Neural cell (in vitro differentiated cells): ENCODE results near the gene JMJD1C. TPM values are rescaled to one million over a fixed set of nuclear protein-coding genes. Genes with fewer than 3 reads are reported as not detected.

ENCODE experiments used
- H2AFZ ChIP-seq: fragments of 200-600, 300-800 bp; sonication (generic), shearing (Covaris generic); 2 replicates; pipeline ENCODE4 v1.6.0; 2014; ENCODE audit warnings: low read depth, mild to moderate bottlenecking, antibody characterized with exemption, low read length, moderate library complexity
- H3F3A ChIP-seq: fragments of 200-600 bp; shearing (Covaris generic); 2 replicates; pipeline ENCODE4 v1.6.1; 2016; ENCODE audit warnings: mild to moderate bottlenecking, moderate library complexity, mixed read lengths, antibody characterized with exemption, low read length; ENCODE audit not compliant: insufficient read depth, poor library complexity, severe bottlenecking
- H3K27ac ChIP-seq: fragments of 200-600, 300-800 bp; sonication (generic), shearing (Covaris generic); 2 replicates; pipeline ENCODE4 v1.5.1; 2014; ENCODE audit warnings: mild to moderate bottlenecking, low read length, moderate library complexity
- H3K27me3 ChIP-seq: fragments of 300-800, 200-600 bp; sonication (generic), shearing (Covaris generic); 2 replicates; pipeline ENCODE4 v1.6.0; 2014; ENCODE audit warnings: mild to moderate bottlenecking, low read depth, low read length, moderate library complexity; ENCODE audit not compliant: insufficient read depth
- H3K36me3 ChIP-seq: fragments of 300-800, 200-600 bp; sonication (generic), shearing (Covaris generic); 2 replicates; pipeline ENCODE4 v1.5.1; 2014; ENCODE audit warnings: mild to moderate bottlenecking, antibody characterized with exemption, low read length, moderate library complexity; ENCODE audit not compliant: insufficient read depth
- H3K4me2 ChIP-seq: fragments of 300-800, 200-600 bp; sonication (generic), shearing (Covaris generic); 2 replicates; pipeline ENCODE4 v1.6.0; 2014; ENCODE audit warnings: mild to moderate bottlenecking, low read length
- H3K4me3 ChIP-seq: fragments of 300-800, 200-600 bp; sonication (generic), shearing (Covaris generic); 2 replicates; pipeline ENCODE4 v1.5.1; 2014; ENCODE audit warnings: mild to moderate bottlenecking, low read length, moderate library complexity
- H3K79me2 ChIP-seq: fragments of 200-600 bp; shearing (Covaris generic); replicated peaks from 2 replicates; pipeline ENCODE4 v1.6.0; 2014; ENCODE audit warnings: mild to moderate bottlenecking, low read length, moderate library complexity; ENCODE audit not compliant: insufficient read depth
- H3K9ac ChIP-seq: fragments of 300-800, 200-600 bp; sonication (generic), shearing (Covaris generic); 2 replicates; pipeline ENCODE4 v1.6.1; 2016; ENCODE audit warnings: mild to moderate bottlenecking, low read length, mixed read lengths
- H3K9me2 ChIP-seq: fragments of 200-600 bp; shearing (Covaris generic); 2 replicates; pipeline ENCODE4 v1.6.1; 2016; ENCODE audit warnings: mild to moderate bottlenecking, low read length, mixed read lengths; ENCODE audit not compliant: insufficient read depth
- H3K9me3 ChIP-seq: fragments of 200-600, 300-800 bp; sonication (generic), shearing (Covaris generic); 2 replicates; pipeline ENCODE4 v1.6.1; 2016; ENCODE audit warnings: mild to moderate bottlenecking, mixed run types, low read length, moderate library complexity, mixed read lengths
- H4K20me1 ChIP-seq: fragments of 200-600 bp; shearing (Covaris generic); 2 replicates; pipeline ENCODE4 v1.6.1; 2016; ENCODE audit warnings: mild to moderate bottlenecking, mixed run types; ENCODE audit not compliant: insufficient read depth
- CTCF ChIP-seq: fragments of 450-650 bp; IDR thresholded peaks from 2 replicates; pipeline ENCODE4 v1.5.1; 2014; ENCODE audit warnings: antibody characterized with exemption, mild to moderate bottlenecking, moderate library complexity; ENCODE audit not compliant: poor library complexity, severe bottlenecking
- EP300 ChIP-seq: fragments of 450-650 bp; conservative IDR thresholded peaks from 2 replicates; pipeline ENCODE4 v1.6.1; 2014; ENCODE audit warnings: antibody characterized with exemption, mild to moderate bottlenecking, moderate library complexity; ENCODE audit not compliant: poor library complexity, severe bottlenecking
- EZH2 ChIP-seq: fragments of 200-600, 300-800 bp; shearing (Covaris generic), sonication (generic); IDR thresholded peaks from 2 replicates; pipeline ENCODE4 v1.6.1; 2014; ENCODE audit warnings: antibody characterized with exemption, low read length, borderline replicate concordance, mild to moderate bottlenecking; ENCODE audit not compliant: insufficient read depth, poor library complexity, severe bottlenecking
- MXI1 ChIP-seq: fragments of 450-650 bp; conservative IDR thresholded peaks from 2 replicates; pipeline ENCODE4 v1.6.1; 2014; ENCODE audit warnings: antibody characterized with exemption, mild to moderate bottlenecking; ENCODE audit not compliant: poor library complexity, severe bottlenecking
- POLR2AphosphoS5 ChIP-seq: IDR thresholded peaks from 2 replicates; pipeline ENCODE4 v1.6.1; 2012
- RAD21 ChIP-seq: fragments of 450-650 bp; conservative IDR thresholded peaks from 2 replicates; pipeline ENCODE4 v1.6.1; 2014; ENCODE audit warnings: antibody characterized with exemption, mild to moderate bottlenecking, moderate library complexity
- SMC3 ChIP-seq: fragments of 450-650 bp; conservative IDR thresholded peaks from 2 replicates; pipeline ENCODE4 v1.6.1; 2014; ENCODE audit warnings: antibody characterized with exemption, mild to moderate bottlenecking, moderate library complexity; ENCODE audit not compliant: poor library complexity
- TAF1 ChIP-seq: IDR thresholded peaks from 2 replicates; pipeline ENCODE4 v1.6.1; 2012; ENCODE audit warnings: low read depth
- polyA plus RNA-seq: library from polyadenylated mRNA; depleted of rRNA; stranded (reverse); fragments of >200 nt; gene quantifications from 2 replicates; pipeline ENCODE4 v1.2.3, GENCODE V29; 2014
- TF ChIP-seq, protein P1 (sequence below): IDR thresholded peaks from 2 replicates; pipeline ENCODE4 v1.6.1; 2012; ENCODE audit warnings: borderline replicate concordance

Gene JMJD1C
- polyA plus RNA-seq, 1 donor from 2014 or later, result 108 TPM

GRCh38 chr10:63441404-63441803 is 24.4 kb downstream of the JMJD1C start:
- Histone ChIP-seq H3K4me3 (no peak overlapping the region), H3K9me2 (no peaks in the 10 kb centered on the region), H3K9ac (no peak overlapping the region), H2AFZ (no peak overlapping the region), H3K27ac (no peak overlapping the region), H3K4me2 (peak overlapping the region; percentile 24), H3K27me3 (no peaks in the 10 kb centered on the region), H3F3A (no peaks in the 10 kb centered on the region), H4K20me1 (peaks cover 6% of the 10 kb centered on the region), H3K36me3 (no peaks in the 10 kb centered on the region), H3K79me2 (peaks cover 51% of the 10 kb centered on the region), H3K9me3 (no peaks in the 10 kb centered on the region)
- TF ChIP-seq EP300, result no peak
- no peak for TF ChIP-seq POLR2AphosphoS5
- TF ChIP-seq, protein P1, sequence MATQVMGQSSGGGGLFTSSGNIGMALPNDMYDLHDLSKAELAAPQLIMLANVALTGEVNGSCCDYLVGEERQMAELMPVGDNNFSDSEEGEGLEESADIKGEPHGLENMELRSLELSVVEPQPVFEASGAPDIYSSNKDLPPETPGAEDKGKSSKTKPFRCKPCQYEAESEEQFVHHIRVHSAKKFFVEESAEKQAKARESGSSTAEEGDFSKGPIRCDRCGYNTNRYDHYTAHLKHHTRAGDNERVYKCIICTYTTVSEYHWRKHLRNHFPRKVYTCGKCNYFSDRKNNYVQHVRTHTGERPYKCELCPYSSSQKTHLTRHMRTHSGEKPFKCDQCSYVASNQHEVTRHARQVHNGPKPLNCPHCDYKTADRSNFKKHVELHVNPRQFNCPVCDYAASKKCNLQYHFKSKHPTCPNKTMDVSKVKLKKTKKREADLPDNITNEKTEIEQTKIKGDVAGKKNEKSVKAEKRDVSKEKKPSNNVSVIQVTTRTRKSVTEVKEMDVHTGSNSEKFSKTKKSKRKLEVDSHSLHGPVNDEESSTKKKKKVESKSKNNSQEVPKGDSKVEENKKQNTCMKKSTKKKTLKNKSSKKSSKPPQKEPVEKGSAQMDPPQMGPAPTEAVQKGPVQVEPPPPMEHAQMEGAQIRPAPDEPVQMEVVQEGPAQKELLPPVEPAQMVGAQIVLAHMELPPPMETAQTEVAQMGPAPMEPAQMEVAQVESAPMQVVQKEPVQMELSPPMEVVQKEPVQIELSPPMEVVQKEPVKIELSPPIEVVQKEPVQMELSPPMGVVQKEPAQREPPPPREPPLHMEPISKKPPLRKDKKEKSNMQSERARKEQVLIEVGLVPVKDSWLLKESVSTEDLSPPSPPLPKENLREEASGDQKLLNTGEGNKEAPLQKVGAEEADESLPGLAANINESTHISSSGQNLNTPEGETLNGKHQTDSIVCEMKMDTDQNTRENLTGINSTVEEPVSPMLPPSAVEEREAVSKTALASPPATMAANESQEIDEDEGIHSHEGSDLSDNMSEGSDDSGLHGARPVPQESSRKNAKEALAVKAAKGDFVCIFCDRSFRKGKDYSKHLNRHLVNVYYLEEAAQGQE, result no peak
- TF ChIP-seq TAF1, result no peak
- no peak for TF ChIP-seq RAD21

- H3K4me3 ChIP-seq, result no peak overlapping the region
- H3K27ac ChIP-seq, result no peak overlapping the region
- no peaks in the 10 kb centered on the region for H3K9me3 ChIP-seq
- H3K9me2 ChIP-seq, result no peaks in the 10 kb centered on the region
- no peak overlapping the region for H3K4me2 ChIP-seq
- H3K9ac ChIP-seq, result no peak overlapping the region
- H4K20me1 ChIP-seq, result peaks cover 6% of the 10 kb centered on the region
- H3K27me3 ChIP-seq, result no peaks in the 10 kb centered on the region
- no peaks in the 10 kb centered on the region for H3K36me3 ChIP-seq
- no peak for TF ChIP-seq POLR2AphosphoS5
- TF ChIP-seq, protein P1, result no peak
- TF ChIP-seq EP300, result no peak
- TF ChIP-seq SMC3, result no peak
- TF ChIP-seq MXI1, result no peak
- TF ChIP-seq CTCF, result no peak
- no peak for TF ChIP-seq TAF1
- no peak for TF ChIP-seq RAD21
- TF ChIP-seq EZH2, result no peak
- no peaks in the 10 kb centered on the region for H3F3A ChIP-seq
- H2AFZ ChIP-seq, result no peak overlapping the region
- H3K79me2 ChIP-seq, result peaks cover 46% of the 10 kb centered on the region
These were observed 26.2 kb downstream of the JMJD1C start for GRCh38 chr10:63439607-63440006.
